Mesothelial cell of epicardium (in vitro differentiated cells): ENCODE data around the gene VPS45. TPM values are rescaled to one million over a fixed set of nuclear protein-coding genes. Genes with fewer than 3 reads are reported as not detected.

Source experiments
- DNase-seq, 2 experiments: peaks; one replicate each; pipeline ENCODE4 v3.0.0; 2021; ENCODE audit warnings: low spot score in 2 of 2; ENCODE audit not compliant: unreplicated experiment in 2 of 2
- H3K27ac Mint-ChIP-seq: 2 replicates; pipeline ENCODE4 v1.8.0; 2021; ENCODE audit warnings: mixed read lengths
- H3K27me3 Mint-ChIP-seq: 2 replicates; pipeline ENCODE4 v1.8.0; 2021; ENCODE audit warnings: low read depth, mixed read lengths
- H3K36me3 Mint-ChIP-seq: 2 replicates; pipeline ENCODE4 v1.8.0; 2021; ENCODE audit warnings: mixed read lengths
- H3K4me1 Mint-ChIP-seq: 2 replicates; pipeline ENCODE4 v1.8.0; 2021; ENCODE audit warnings: mixed read lengths
- H3K4me3 Mint-ChIP-seq: 2 replicates; pipeline ENCODE4 v1.8.0; 2021; ENCODE audit warnings: mild to moderate bottlenecking, moderate library complexity, mixed read lengths
- H3K9me3 Mint-ChIP-seq: 2 replicates; pipeline ENCODE4 v1.8.0; 2021; ENCODE audit warnings: mixed read lengths
- CTCF ChIP-seq: fragments of 200-600 bp; sonication (generic); IDR thresholded peaks from one replicate; pipeline ENCODE4 v1.5.0; 2021; ENCODE audit warnings: antibody characterized with exemption; ENCODE audit not compliant: unreplicated experiment
- total RNA-seq: library from RNA; stranded (reverse); gene quantifications from 3 replicates; pipeline ENCODE4 v1.2.1, GENCODE V29; 2021

The VPS45 gene
- total RNA-seq, 1 donor from 2014 or later, result 56.5 TPM

GRCh38 chr1:150085406-150085805, 17.8 kb downstream of the VPS45 start:
- TF ChIP-seq CTCF, result no peak
- no peaks in the 10 kb centered on the region for H3K27me3 Mint-ChIP-seq
- H3K9me3 Mint-ChIP-seq, result no peaks in the 10 kb centered on the region
- H3K36me3 Mint-ChIP-seq, result peaks cover 25% of the 10 kb centered on the region
- peaks cover 7% of the 10 kb centered on the region for H3K4me1 Mint-ChIP-seq
- no peak overlapping the region for H3K4me3 Mint-ChIP-seq
- no peak overlapping the region for H3K27ac Mint-ChIP-seq
- DNase-seq, result no peak

- Mint-ChIP-seq H3K27me3 (no peaks in the 10 kb centered on the region), H3K36me3 (peaks cover 29% of the 10 kb centered on the region), H3K9me3 (no peaks in the 10 kb centered on the region), H3K4me1 (peaks cover 7% of the 10 kb centered on the region), H3K27ac (no peak overlapping the region), H3K4me3 (no peak overlapping the region)
- DNase-seq, result no peak
- TF ChIP-seq CTCF, result no peak
Measured at GRCh38 chr1:150087415-150087814, 19.8 kb downstream of the VPS45 start.

GRCh38 chr1:150089846-150090520, 22.4 kb downstream of the VPS45 start:
- no peak for TF ChIP-seq CTCF
- Mint-ChIP-seq H3K36me3 (peaks cover 30% of the 10 kb centered on the region), H3K9me3 (no peaks in the 10 kb centered on the region), H3K4me1 (no peaks in the 10 kb centered on the region), H3K27ac (no peak overlapping the region), H3K27me3 (no peaks in the 10 kb centered on the region), H3K4me3 (no peak overlapping the region)
- DNase-seq, result no peak

DNA sequence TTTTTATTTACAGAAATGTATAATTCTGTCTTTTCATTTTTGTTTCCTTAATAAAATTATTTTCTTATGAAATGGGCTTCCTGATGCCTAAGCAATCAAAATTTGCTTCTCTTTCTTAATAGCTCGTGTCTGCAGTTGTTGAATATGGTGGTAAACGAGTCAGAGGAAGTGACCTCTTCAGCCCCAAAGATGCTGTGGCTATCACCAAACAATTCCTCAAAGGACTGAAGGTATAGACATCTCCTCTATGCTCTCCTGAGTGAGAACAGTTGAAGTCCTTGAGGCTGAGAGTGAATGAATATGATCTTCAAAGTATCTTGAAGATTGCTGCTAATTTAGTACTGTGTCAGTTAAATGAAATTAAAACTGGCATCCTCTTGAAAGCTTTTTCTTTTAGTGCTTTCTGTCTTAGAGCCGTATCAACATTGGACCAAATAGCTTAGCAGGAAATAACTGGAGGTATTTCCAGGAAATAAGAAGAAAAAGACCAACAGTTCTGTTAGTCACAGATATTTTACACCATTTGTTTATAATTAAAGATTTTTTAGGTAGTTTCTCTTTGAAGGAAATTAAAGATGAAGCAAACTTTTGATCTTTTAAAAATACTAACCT, 24.7 kb downstream of the VPS45 start:
- H3K27ac Mint-ChIP-seq, result no peak overlapping the region
- H3K4me3 Mint-ChIP-seq, result no peak overlapping the region
- H3K27me3 Mint-ChIP-seq, result no peaks in the 10 kb centered on the region
- DNase-seq, result no peak
- H3K36me3 Mint-ChIP-seq, result peaks cover 26% of the 10 kb centered on the region
- TF ChIP-seq CTCF, result no peak
- no peaks in the 10 kb centered on the region for H3K4me1 Mint-ChIP-seq
- no peaks in the 10 kb centered on the region for H3K9me3 Mint-ChIP-seq

- Mint-ChIP-seq H3K27me3 (no peaks in the 10 kb centered on the region), H3K36me3 (peaks cover 23% of the 10 kb centered on the region), H3K4me1 (no peaks in the 10 kb centered on the region), H3K4me3 (no peak overlapping the region), H3K9me3 (no peaks in the 10 kb centered on the region), H3K27ac (no peak overlapping the region)
- no peak for TF ChIP-seq CTCF
- no peak for DNase-seq
Measured at GRCh38 chr1:150093805-150094204, 26.2 kb downstream of the VPS45 start.
